Measurements from ENCODE around the gene ZNF423. TPM values are rescaled to one million over a fixed set of nuclear protein-coding genes. Genes with fewer than 3 reads are reported as not detected.

Gene ZNF423
- total and polyA plus RNA-seq, 9 of the 15 experiments (the other 6 are each of a cell fraction or from before 2014, with no cell fraction given), result not detected

Small RNAs within 50 kb of the gene (small RNA-seq; reads per million reads assigned to genes)
- gene MRPS21P7 (not detected), gene MRPS21P8 (not detected)

Other genes with a start within 250 kb of the ZNF423 start
- gene CNEP1R1, start 169.1 kb upstream of the ZNF423 start, total RNA-seq (2014; rRNA removed), result 7.6 and 11.8 TPM in 2 replicates
- gene CNEP1R1, start 169.1 kb upstream of the ZNF423 start, total RNA-seq (2014; rRNA removed; fragmentation: Illumina TruSeq; extraction: Trizol), result 11.4 and 15.8 TPM in 2 replicates
- 11.7 and 13.8 TPM in 2 replicates for gene CNEP1R1, start 169.1 kb upstream of the ZNF423 start, total RNA-seq (2015; rRNA removed; fragmentation: Illumina TruSeq; extraction: Trizol)
- gene CNEP1R1, start 169.1 kb upstream of the ZNF423 start, total RNA-seq (2021), result 8.8 and 10.9 TPM in 2 replicates
- gene CNEP1R1, start 169.1 kb upstream of the ZNF423 start, polyA plus RNA-seq (2011; rRNA removed), result 19.4 and 20.1 TPM in 2 replicates
- gene CNEP1R1, start 169.1 kb upstream of the ZNF423 start, polyA plus RNA-seq (2014; fragmentation: Illumina TruSeq; extraction: Trizol), result 8.1 and 8.8 TPM in 2 replicates
- 10 to 100 TPM in 1 of 2 experiments, 1 to 10 TPM in 1; 9.7 to 10.8 TPM for gene CNEP1R1, start 169.1 kb upstream of the ZNF423 start, polyA plus RNA-seq (2014; fragmentation: Nextera tagmentation; extraction: Ambion mirVana)
- gene CNEP1R1, start 169.1 kb upstream of the ZNF423 start, polyA plus RNA-seq (2014; rRNA removed), result 9.7 and 10.6 TPM in 2 replicates
- gene HEATR3, start 209.9 kb upstream of the ZNF423 start, total RNA-seq (2014; rRNA removed), result 17.8 and 23.6 TPM in 2 replicates
- gene HEATR3, start 209.9 kb upstream of the ZNF423 start, total RNA-seq (2014; rRNA removed; fragmentation: Illumina TruSeq; extraction: Trizol), result 18.8 and 19.0 TPM in 2 replicates
- gene HEATR3, start 209.9 kb upstream of the ZNF423 start, total RNA-seq (2015; rRNA removed; fragmentation: Illumina TruSeq; extraction: Trizol), result 20.2 and 23.6 TPM in 2 replicates
- 18.9 and 19.2 TPM in 2 replicates for gene HEATR3, start 209.9 kb upstream of the ZNF423 start, total RNA-seq (2021)
- 21.4 and 23.7 TPM in 2 replicates for gene HEATR3, start 209.9 kb upstream of the ZNF423 start, polyA plus RNA-seq (2011; rRNA removed)
- gene HEATR3, start 209.9 kb upstream of the ZNF423 start, polyA plus RNA-seq (2014; fragmentation: Illumina TruSeq; extraction: Trizol), result 16.5 and 30.2 TPM in 2 replicates
- gene HEATR3, start 209.9 kb upstream of the ZNF423 start, polyA plus RNA-seq (2014; fragmentation: Nextera tagmentation; extraction: Ambion mirVana), result 1 to 10 TPM; 1.7 to 3.7 TPM
- gene HEATR3, start 209.9 kb upstream of the ZNF423 start, polyA plus RNA-seq (2014; rRNA removed), result 16.7 and 17.5 TPM in 2 replicates